Measurements from ENCODE around the gene SARS1.

SARS1 gene

GRCh38 chr1:109243860-109244552, 30.3 kb downstream of the SARS1 start:
- no peak overlapping the region for H3K4me3 ChIP-seq (ENCODE audit: low read depth in 1 of 2, low read length in 2 of 2)
- no peaks in the 10 kb centered on the region for H3K9me3 ChIP-seq (ENCODE audit: insufficient read depth, low read length, severe bottlenecking)
- ATAC-seq (ENCODE audit: insufficient read depth, low read depth) = no peak

GRCh38 chr1:109246141-109246551, 32.4 kb downstream of the SARS1 start:
- Histone ChIP-seq H4K20me1 (ENCODE audit: insufficient read depth, low read length) (peaks cover 9% of the 10 kb centered on the region; the same call in 1 of the 2 replicates), H3K79me2 (ENCODE audit: insufficient read depth, low read length) (no peaks in the 10 kb centered on the region), H3K4me3 (ENCODE audit: low read depth in 1 of 2, low read length in 2 of 2) (no peak overlapping the region), H3K27me3 (ENCODE audit: insufficient read depth, low read length, poor library complexity) (peaks cover 2% of the 10 kb centered on the region), H3K9ac (ENCODE audit: low read depth, low read length) (no peak overlapping the region), H3K4me1 (ENCODE audit: insufficient read depth, low read length) (peaks cover 20% of the 10 kb centered on the region), H3K27ac (ENCODE audit: low read length) (no peak overlapping the region), H3K9me3 (ENCODE audit: insufficient read depth, low read length, severe bottlenecking) (no peaks in the 10 kb centered on the region), H3K4me2 (ENCODE audit: insufficient read depth, low read length) (no peak overlapping the region), H3K36me3 (ENCODE audit: insufficient read depth, low read length) (no peaks in the 10 kb centered on the region), H2AFZ (ENCODE audit: low read depth, low read length) (no peak overlapping the region)
- ATAC-seq (ENCODE audit: insufficient read depth, low read depth) (no peak), DNase-seq (no peak)
- TF ChIP-seq EZH2 (IDR thresholded peaks at IDR 0.05; ENCODE audit: borderline replicate concordance, low read depth, low read length, severe bottlenecking) = no peak
- no peak for TF ChIP-seq CTCF (IDR thresholded peaks at IDR 0.05; ENCODE audit: borderline replicate concordance, extremely low read depth, low read length, poor library complexity, severe bottlenecking)

More at GRCh38 chr1:109243860-109244552, 30.3 kb downstream of the SARS1 start:
- Histone ChIP-seq H3K4me1 (ENCODE audit: insufficient read depth, low read length) (peaks cover 4% of the 10 kb centered on the region), H3K36me3 (ENCODE audit: insufficient read depth, low read length) (peaks cover 8% of the 10 kb centered on the region; the same call in 1 of the 2 replicates), H3K79me2 (ENCODE audit: insufficient read depth, low read length) (no peaks in the 10 kb centered on the region), H3K27ac (ENCODE audit: low read length) (no peak overlapping the region), H3K27me3 (ENCODE audit: insufficient read depth, low read length, poor library complexity) (no peaks in the 10 kb centered on the region), H2AFZ (ENCODE audit: low read depth, low read length) (no peak overlapping the region), H4K20me1 (ENCODE audit: insufficient read depth, low read length) (peaks cover 2% of the 10 kb centered on the region; the same call in 1 of the 2 replicates), H3K9ac (ENCODE audit: low read depth, low read length) (no peak overlapping the region), H3K4me2 (ENCODE audit: insufficient read depth, low read length) (no peak overlapping the region)
- no peak for DNase-seq
- TF ChIP-seq CTCF (IDR thresholded peaks at IDR 0.05; ENCODE audit: borderline replicate concordance, extremely low read depth, low read length, poor library complexity, severe bottlenecking) (no peak), EZH2 (IDR thresholded peaks at IDR 0.05; ENCODE audit: borderline replicate concordance, low read depth, low read length, severe bottlenecking) (no peak)

- Histone ChIP-seq H3K27me3 (ENCODE audit: insufficient read depth, low read length, poor library complexity) (peaks cover 2% of the 10 kb centered on the region), H3K4me2 (ENCODE audit: insufficient read depth, low read length) (no peak overlapping the region), H3K79me2 (ENCODE audit: insufficient read depth, low read length) (no peaks in the 10 kb centered on the region), H3K36me3 (ENCODE audit: insufficient read depth, low read length) (no peaks in the 10 kb centered on the region), H2AFZ (ENCODE audit: low read depth, low read length) (no peak overlapping the region; the same call in 1 of the 2 replicates), H3K9ac (ENCODE audit: low read depth, low read length) (no peak overlapping the region), H3K9me3 (ENCODE audit: insufficient read depth, low read length, severe bottlenecking) (no peaks in the 10 kb centered on the region), H3K4me3 (ENCODE audit: low read depth in 1 of 2, low read length in 2 of 2) (no peak overlapping the region), H3K27ac (ENCODE audit: low read length) (no peak overlapping the region), H4K20me1 (ENCODE audit: insufficient read depth, low read length) (0 out of 2 replicates have a peak, but pooled peaks cover 13% of the 10 kb centered on the region), H3K4me1 (ENCODE audit: insufficient read depth, low read length) (peaks cover 20% of the 10 kb centered on the region)
- no peak for DNase-seq
- TF ChIP-seq EZH2 (IDR thresholded peaks at IDR 0.05; ENCODE audit: borderline replicate concordance, low read depth, low read length, severe bottlenecking) (no peak), CTCF (IDR thresholded peaks at IDR 0.05; ENCODE audit: borderline replicate concordance, extremely low read depth, low read length, poor library complexity, severe bottlenecking) (no peak)
- ATAC-seq (ENCODE audit: insufficient read depth, low read depth) = no peak
Observed at GRCh38 chr1:109247401-109248365, 34.0 kb downstream of the SARS1 start.

Data from DND-41 (cell line).